ENCODE measurements around the gene CBR3. TPM values are rescaled to one million over a fixed set of nuclear protein-coding genes. Genes with fewer than 3 reads are reported as not detected.

The CBR3 gene
- total RNA-seq, 1 donor from 2014 or later = 0.31 TPM

- no peak for TF ChIP-seq CTCF (IDR thresholded peaks at IDR 0.05; ENCODE audit: unreplicated experiment)
- Mint-ChIP-seq H3K27me3 (ENCODE audit: low read depth) (no peaks in the 10 kb centered on the region), H3K9me3 (no peaks in the 10 kb centered on the region), H3K36me3 (peaks cover 12% of the 10 kb centered on the region), H3K27ac (peak overlapping the region; percentile 0), H3K4me1 (peaks cover 16% of the 10 kb centered on the region), H3K4me3 (no peak overlapping the region)
- DNase-seq (ENCODE audit: low spot score in 2 of 2, unreplicated experiment in 2 of 2) = no peak
These were observed 31.8 kb downstream of the CBR3 start for GRCh38 chr21:36166705-36167104.

GRCh38 chr21:36167541-36167940 is 32.7 kb downstream of the CBR3 start:
- H3K4me1 Mint-ChIP-seq = peaks cover 16% of the 10 kb centered on the region
- H3K36me3 Mint-ChIP-seq = peaks cover 12% of the 10 kb centered on the region
- H3K4me3 Mint-ChIP-seq = no peak overlapping the region
- DNase-seq (ENCODE audit: low spot score in 2 of 2, unreplicated experiment in 2 of 2) = no peak
- no peaks in the 10 kb centered on the region for H3K27me3 Mint-ChIP-seq (ENCODE audit: low read depth)
- no peak overlapping the region for H3K27ac Mint-ChIP-seq
- no peaks in the 10 kb centered on the region for H3K9me3 Mint-ChIP-seq
- TF ChIP-seq CTCF (IDR thresholded peaks at IDR 0.05; ENCODE audit: unreplicated experiment) = no peak

DNA sequence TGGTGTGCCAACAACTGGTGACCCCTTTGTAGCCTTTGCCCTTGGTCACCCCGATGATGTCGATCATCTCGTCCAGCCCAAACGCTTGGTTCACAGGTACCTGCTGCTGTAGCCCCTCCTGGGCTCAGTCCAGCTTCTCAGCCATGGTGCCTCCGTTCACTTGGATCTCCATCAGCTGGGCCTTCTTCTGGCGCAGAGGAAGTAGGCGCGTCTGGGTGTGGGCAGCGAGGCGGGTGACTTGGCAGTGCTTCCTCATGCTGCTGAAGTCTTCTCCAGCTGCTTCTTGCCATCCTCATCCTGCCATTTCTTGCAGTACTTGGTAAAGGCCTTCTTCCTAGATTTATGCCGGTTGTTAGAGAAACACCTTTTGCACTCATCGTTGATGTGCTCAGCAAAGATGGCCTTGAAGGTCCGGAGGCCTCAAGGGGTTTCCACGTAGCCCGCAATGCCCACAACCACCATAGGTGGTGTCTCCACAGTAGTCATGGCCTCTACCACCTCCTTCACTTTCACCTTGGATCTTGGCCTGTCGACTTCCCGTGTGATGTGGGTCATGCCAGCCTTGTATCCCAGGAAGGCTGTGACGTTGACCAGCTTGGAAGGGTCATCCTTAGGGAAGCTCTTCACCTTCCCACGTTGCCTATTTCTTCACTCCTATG is 34.7 kb downstream of the CBR3 start:
- no peak overlapping the region for H3K27ac Mint-ChIP-seq
- no peaks in the 10 kb centered on the region for H3K27me3 Mint-ChIP-seq (ENCODE audit: low read depth)
- H3K9me3 Mint-ChIP-seq = no peaks in the 10 kb centered on the region
- DNase-seq (ENCODE audit: low spot score in 2 of 2, unreplicated experiment in 2 of 2) = no peak
- no peak overlapping the region for H3K4me3 Mint-ChIP-seq
- peaks cover 12% of the 10 kb centered on the region for H3K36me3 Mint-ChIP-seq
- TF ChIP-seq CTCF (IDR thresholded peaks at IDR 0.05; ENCODE audit: unreplicated experiment) = no peak
- peaks cover 9% of the 10 kb centered on the region for H3K4me1 Mint-ChIP-seq

DNA sequence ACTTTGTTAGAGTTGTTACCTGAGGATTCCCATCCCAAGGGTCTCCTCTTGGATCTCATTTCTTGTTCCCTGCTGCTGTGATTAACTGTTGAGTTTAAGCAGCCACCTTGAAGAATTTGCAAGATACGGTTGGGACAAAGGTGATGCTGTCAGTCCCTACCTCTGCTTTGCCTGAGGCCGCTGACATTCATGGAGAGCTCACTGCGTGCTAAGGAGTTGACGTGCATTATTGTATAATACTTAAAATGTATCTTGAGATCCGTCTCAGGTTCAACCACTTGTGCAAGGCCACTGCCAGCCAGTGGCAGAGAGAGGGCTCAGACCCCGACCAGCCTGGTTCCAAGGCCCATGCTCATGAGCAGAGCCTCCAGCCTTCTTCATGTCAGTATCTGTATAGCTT is 35.9 kb downstream of the CBR3 start:
- Mint-ChIP-seq H3K9me3 (no peaks in the 10 kb centered on the region), H3K4me1 (peaks cover 8% of the 10 kb centered on the region), H3K36me3 (peaks cover 12% of the 10 kb centered on the region), H3K4me3 (no peak overlapping the region), H3K27me3 (ENCODE audit: low read depth) (no peaks in the 10 kb centered on the region), H3K27ac (no peak overlapping the region)
- DNase-seq (ENCODE audit: low spot score in 2 of 2, unreplicated experiment in 2 of 2) = no peak
- TF ChIP-seq CTCF (IDR thresholded peaks at IDR 0.05; ENCODE audit: unreplicated experiment) = no peak

GRCh38 chr21:36171336-36171735 is 36.5 kb downstream of the CBR3 start:
- Mint-ChIP-seq H3K9me3 (no peaks in the 10 kb centered on the region), H3K36me3 (peaks cover 12% of the 10 kb centered on the region), H3K27me3 (ENCODE audit: low read depth) (no peaks in the 10 kb centered on the region), H3K4me1 (peaks cover 8% of the 10 kb centered on the region), H3K4me3 (no peak overlapping the region), H3K27ac (no peak overlapping the region)
- DNase-seq (ENCODE audit: low spot score in 2 of 2, unreplicated experiment in 2 of 2) = no peak
- TF ChIP-seq CTCF (IDR thresholded peaks at IDR 0.05; ENCODE audit: unreplicated experiment) = no peak
